HL-60/S4 (cell line): ENCODE data around the gene HSPBP1.
"Not testable (repeated sequence)": the region's sequence is repeated elsewhere in the genome, so short reads cannot be mapped to it uniquely, and the experiment has no call there.

Experiments used
- in situ Hi-C: fragments of 300-500 bp; cut with MboI; formaldehyde crosslinking; loops from 2 replicates; pipeline ENCODE4 v1.14.3; 2022; ENCODE audit warnings: low sequenced_read_pairs

The HSPBP1 gene

GRCh38 chr19:55241143-55241934, 38.6 kb downstream of the HSPBP1 start:
- in situ Hi-C loops, result no loop called here

- in situ Hi-C loops, result no loop called here
These were observed 39.2 kb downstream of the HSPBP1 start for GRCh38 chr19:55240713-55241020.

- in situ Hi-C loops, result no loop called here
These were observed 40.9 kb downstream of the HSPBP1 start for GRCh38 chr19:55239004-55239403.

- in situ Hi-C loops, result no loop called here
These were observed 41.9 kb downstream of the HSPBP1 start for GRCh38 chr19:55238030-55238429.

- in situ Hi-C loops, result no loop called here
These were observed 46.9 kb downstream of the HSPBP1 start for GRCh38 chr19:55232986-55233385.

- in situ Hi-C loops, result no loop called here
These were observed 47.7 kb downstream of the HSPBP1 start for GRCh38 chr19:55232286-55232602.

GRCh38 chr19:55231391-55232285, 48.3 kb downstream of the HSPBP1 start:
- in situ Hi-C loops, result no loop called here

- in situ Hi-C loops, result no loop called here
These were observed 49.1 kb downstream of the HSPBP1 start for GRCh38 chr19:55230780-55231179.

- in situ Hi-C loops, result no loop called here
These were observed 49.6 kb downstream of the HSPBP1 start for GRCh38 chr19:55230329-55230728.

- in situ Hi-C loops, result no loop called here
These were observed 50.1 kb downstream of the HSPBP1 start for GRCh38 chr19:55229789-55230182.

GRCh38 chr19:55229145-55229788, 50.6 kb downstream of the HSPBP1 start:
- in situ Hi-C loops, result no loop called here

GRCh38 chr19:55228403-55229031, 51.4 kb downstream of the HSPBP1 start, which contains the start of gene TMEM86B:
TSS of gene TMEM86B (minus strand) at chr19:55228763. CDS start at chr19:55228741, 22 bp downstream.
- in situ Hi-C loops, result no loop called here

GRCh38 chr19:55228015-55228391, 51.9 kb downstream of the HSPBP1 start:
- in situ Hi-C loops, result no loop called here

GRCh38 chr19:55227241-55228014, 52.5 kb downstream of the HSPBP1 start:
- in situ Hi-C loops, result no loop called here

GRCh38 chr19:55226788-55227187, 53.1 kb downstream of the HSPBP1 start:
- in situ Hi-C loops, result no loop called here

- in situ Hi-C loops, result no loop called here
These were observed 53.6 kb downstream of the HSPBP1 start for GRCh38 chr19:55226273-55226672.

GRCh38 chr19:55225415-55225958, 54.4 kb downstream of the HSPBP1 start:
- in situ Hi-C loops, result no loop called here

GRCh38 chr19:55224679-55225414, 55.1 kb downstream of the HSPBP1 start:
- in situ Hi-C loops, result not testable (repeated sequence)

GRCh38 chr19:55224038-55224665, 55.8 kb downstream of the HSPBP1 start:
- in situ Hi-C loops, result no loop called here
